ENCODE measurements around the gene CTNNA1.

DNA sequence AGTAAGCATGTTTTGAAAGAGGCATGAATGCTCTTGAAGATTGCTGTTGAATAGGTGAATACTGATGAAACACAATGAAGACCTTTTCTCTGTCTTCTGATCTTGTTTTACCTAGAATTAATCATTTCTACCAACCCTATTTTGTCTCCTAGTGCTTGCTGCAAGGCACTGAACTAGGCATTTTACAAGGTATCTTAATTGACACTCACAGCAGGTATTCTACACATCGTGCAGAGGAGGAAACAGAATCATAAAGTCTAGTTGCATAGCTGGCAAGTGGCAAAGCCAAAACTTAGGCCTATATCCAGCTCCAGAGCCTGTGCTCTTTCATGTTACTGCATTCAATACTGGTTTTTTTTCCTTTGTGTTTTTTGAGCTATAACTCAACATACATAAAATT, 50.7 kb downstream of the CTNNA1 start:
- TF ChIP-seq POLR2A (IDR thresholded peaks at IDR 0.05; ENCODE audit: low read depth, low read length): no peak
- no peak for TF ChIP-seq POLR2AphosphoS5 (IDR thresholded peaks at IDR 0.05; ENCODE audit: low read depth, low read length)
- TF ChIP-seq TAF1 (IDR thresholded peaks at IDR 0.05; ENCODE audit: borderline replicate concordance, low read depth, low read length): no peak

All from GM12892 (cell line).